ENCODE results near the gene OTOL1.
"Not testable (repeated sequence)": the region's sequence is repeated elsewhere in the genome, so short reads cannot be mapped to it uniquely, and the experiment has no call there.

The OTOL1 gene

DNA sequence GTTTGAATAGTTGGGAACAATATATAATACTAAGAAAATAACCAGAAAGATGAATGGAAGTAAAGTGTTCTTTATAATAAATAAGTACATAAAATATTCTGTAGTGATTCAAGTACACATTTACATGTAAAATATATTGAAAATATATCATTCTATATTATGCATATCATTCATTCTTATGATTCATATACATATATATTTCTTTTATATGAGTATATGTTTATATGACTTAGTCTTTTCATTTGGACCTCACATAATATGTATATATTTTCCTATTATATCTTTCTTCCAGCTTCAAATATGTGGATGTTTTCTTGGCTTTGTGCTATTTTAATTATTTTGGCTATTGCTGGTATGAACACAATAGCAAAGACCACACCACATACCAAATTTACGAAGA, at the start of gene OTOL1:
OTOL1 (plus strand) TSS at position 301 of the 400 bp plus-strand sequence; CDS start at position 301, 0 bp downstream.
- DNase-seq (ENCODE audit: low read depth in 2 of 3, low spot score in 2 of 3) = no peak

DNA sequence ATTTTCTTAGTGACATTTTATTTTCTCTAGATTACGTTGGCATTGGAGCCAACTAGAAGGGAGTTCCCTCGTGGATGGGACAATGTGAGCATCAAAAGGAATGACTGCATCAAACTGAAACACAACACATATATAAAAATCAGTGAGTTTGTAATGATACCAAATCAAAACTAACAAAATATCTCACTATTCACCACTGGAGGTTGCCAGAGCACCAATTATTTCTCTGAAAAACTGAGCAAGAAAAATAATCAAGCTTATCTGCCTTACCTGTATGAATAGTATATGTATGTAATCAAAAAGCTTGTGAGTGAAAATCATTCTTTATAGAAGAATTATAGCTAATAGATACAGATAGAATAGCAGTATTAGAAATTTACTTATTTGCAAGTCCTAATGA, 46.8 kb upstream of the OTOL1 start:
- no peak for DNase-seq (ENCODE audit: low read depth in 2 of 3, low spot score in 2 of 3)

DNA sequence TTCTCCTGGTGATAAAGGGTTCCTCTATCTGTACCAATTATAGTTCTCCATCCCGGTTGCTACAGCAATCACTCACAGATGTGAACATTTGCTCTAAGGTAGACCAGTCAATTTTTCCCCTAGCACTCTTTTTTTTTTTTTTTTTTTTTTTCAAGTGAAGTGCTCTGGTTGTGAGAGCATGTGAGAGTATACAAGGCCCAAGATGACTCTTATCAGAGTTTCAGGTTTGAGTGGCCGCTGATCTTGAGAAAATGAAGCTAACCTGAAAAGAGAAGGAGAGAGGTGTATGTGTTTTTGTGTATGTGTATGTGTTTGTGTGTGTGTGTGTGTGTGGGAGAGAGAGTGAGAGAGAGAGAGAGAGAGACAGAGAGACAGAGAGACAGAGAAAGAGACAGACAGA, 44.4 kb upstream of the OTOL1 start:
- no peak for DNase-seq (ENCODE audit: low read depth in 2 of 3, low spot score in 2 of 3)

DNA sequence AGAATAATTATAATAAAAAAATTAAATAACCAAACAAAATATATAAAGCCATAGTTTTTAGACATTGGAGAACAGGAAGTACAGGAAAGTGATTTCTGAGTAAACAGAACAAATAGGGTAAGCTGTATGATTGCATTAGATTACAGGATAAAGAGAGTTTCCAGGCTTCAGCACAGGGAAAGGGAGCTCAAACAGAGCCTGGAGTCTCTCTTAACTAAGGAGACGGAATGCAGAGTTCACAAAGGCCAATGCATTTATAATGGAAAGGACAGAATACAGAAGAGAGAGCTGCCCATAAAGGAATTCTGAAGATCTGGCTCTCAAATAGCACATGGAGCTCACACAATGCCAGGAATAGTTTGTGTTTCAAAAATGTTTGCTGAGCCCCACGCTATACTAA, 42.0 kb upstream of the OTOL1 start:
- DNase-seq (ENCODE audit: low read depth in 2 of 3, low spot score in 2 of 3) = no peak

DNA sequence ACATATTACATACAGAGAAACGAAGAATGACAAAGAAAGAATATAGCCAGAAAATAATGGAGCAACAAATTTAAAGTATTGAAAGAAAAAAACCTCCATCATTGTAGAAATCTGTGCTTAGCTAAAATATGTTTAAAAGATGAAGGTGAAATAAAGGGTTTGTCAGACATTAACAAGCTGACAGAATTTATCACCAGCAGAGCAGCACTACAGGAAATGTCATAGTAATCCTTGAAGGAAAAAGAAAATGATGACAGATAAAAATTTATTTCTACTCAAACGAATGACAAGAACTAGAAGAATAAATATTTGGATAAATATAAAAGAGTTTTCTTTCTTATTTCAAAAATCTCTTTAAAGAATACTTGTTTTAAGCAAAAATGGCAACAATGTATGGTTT, 40.6 kb upstream of the OTOL1 start:
- no peak for DNase-seq (ENCODE audit: low read depth in 2 of 3, low spot score in 2 of 3)

DNA sequence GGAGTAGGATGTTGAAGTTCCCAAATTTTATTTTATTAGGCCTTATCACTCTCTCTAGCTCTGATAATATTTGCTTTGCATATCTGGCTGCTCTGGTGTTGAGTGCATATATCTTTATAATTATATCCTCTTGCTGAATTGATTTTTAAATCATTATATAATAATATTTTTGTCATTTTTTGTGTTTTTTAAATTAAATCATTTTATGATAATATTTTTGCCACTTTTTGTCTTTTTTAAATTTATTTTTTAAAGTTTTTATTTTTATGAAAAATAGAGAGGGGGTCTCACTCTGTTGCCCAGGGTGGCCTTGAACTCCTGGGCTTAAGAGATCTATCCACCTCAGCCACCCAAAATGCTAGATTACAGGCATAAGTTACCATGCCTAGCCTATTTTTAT, 34.5 kb upstream of the OTOL1 start:
- DNase-seq (ENCODE audit: low read depth in 2 of 3, low spot score in 2 of 3) = no peak

DNA sequence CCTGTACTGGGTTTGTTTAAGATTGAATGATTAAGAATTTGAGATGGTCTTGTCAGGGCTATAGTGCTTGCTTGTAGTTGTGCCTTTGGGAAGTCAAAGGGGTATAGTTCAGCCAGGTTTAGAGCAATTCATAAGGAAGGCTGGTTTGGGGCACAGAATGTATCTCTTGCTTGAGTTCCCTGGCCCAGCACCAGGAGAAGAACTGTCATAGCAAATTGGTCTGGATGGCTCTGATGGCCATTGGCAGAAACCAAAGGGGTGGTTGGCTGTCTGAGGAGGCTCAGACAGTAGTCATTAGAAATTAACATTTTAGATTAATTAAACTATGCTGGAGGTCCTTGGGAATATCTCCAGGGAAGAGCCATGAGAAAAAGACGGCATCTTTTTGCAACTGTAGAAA, 25.4 kb upstream of the OTOL1 start:
- no peak for DNase-seq (ENCODE audit: low read depth in 2 of 3, low spot score in 2 of 3)

DNA sequence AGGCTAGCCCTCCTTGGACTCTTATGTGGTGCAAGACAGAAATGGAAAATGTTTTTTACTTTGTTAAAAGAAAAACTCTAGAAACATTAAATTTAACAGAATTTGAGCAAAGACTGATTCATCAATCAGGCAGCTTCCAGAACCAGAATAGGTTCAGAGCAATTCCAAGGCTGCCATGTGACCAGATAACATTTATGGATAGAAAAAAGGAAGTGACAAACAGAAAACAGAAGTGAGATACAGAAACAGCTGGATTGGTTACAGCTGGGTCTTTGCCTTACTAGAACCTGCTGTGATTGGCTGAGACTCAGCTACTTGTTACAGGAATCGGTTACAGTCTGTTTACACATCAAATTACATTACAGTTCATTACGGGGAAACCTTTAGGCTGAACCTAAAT, 22.5 kb upstream of the OTOL1 start:
- no peak for DNase-seq (ENCODE audit: low read depth in 2 of 3, low spot score in 2 of 3)

DNA sequence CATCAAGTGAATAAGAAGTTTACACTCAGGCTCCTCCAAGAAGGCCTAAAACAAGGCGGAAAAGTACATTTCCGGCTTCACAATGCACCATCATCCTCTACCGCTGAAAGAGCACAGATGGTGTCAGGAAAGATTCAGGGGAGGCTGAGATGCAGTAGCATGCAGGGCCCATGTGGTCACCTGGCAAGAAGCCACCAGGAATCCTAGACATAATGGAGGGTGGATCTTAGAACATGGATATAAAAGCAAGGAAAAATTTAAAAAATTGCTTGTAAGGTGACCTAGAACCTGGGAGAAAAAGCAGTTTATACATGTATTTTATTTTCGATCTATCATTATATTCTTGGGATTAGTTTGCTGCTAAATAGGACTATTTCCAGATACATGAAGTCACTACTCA, 21.9 kb upstream of the OTOL1 start:
- no peak for DNase-seq (ENCODE audit: low read depth in 2 of 3, low spot score in 2 of 3)

DNA sequence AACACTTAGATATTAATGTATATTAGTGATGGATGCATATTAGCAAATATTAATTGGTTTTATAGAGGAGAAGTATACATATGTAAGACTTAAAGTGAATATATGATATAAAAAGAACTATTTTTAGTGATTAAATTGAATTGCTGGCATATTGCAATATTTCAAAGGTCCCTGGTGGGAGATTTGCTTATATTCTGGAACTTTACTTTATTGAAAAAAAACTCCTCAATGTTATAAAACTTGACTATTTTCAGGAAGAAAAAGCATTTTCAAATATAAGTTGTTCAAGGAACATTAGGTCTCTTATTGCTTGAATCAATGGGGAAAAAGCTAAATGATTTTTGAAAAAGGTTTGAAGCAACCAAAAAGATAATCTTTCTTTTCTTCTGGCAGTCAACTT, 21.4 kb upstream of the OTOL1 start:
- no peak for DNase-seq (ENCODE audit: low read depth in 2 of 3, low spot score in 2 of 3)

DNA sequence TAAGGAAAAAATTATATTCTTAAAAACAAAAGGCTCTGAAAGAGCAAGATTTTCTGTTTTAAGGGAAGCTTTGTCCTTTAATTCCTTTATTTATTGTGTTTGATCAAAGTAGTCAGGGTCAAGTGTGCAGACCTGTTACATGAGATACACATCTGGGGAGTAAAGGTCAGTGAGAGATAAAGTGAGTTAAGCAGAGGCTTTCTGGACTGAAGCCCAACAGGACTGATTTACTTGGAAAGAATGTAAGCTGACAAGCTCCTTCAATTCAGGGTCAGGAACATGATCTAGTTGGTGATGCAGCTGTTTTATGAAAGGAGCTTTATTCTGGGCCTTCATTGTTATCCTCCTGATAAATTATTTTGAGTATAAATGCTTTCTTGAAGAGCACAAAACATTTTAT, 20.7 kb upstream of the OTOL1 start:
- no peak for DNase-seq (ENCODE audit: low read depth in 2 of 3, low spot score in 2 of 3)

DNA sequence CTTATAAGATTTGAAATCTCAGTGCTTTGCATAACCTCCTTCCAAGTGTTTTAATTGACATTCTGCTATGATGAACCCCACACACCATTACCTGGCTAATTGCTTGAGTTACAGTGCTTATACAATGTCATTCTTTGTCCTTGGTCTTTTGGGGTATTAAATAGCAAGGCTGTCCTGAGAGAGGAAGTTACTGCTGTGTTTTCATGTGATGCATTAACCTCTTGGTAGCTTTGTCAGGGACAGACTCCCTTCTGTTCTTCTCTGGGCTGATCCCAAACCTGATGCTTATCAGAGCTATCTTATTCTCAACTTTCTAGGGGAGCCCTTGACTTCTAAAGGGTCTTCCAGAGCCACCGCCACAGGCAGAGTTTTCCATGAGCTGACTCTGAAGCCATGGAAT, 12.4 kb upstream of the OTOL1 start:
- no peak for DNase-seq (ENCODE audit: low read depth in 2 of 3, low spot score in 2 of 3)

DNA sequence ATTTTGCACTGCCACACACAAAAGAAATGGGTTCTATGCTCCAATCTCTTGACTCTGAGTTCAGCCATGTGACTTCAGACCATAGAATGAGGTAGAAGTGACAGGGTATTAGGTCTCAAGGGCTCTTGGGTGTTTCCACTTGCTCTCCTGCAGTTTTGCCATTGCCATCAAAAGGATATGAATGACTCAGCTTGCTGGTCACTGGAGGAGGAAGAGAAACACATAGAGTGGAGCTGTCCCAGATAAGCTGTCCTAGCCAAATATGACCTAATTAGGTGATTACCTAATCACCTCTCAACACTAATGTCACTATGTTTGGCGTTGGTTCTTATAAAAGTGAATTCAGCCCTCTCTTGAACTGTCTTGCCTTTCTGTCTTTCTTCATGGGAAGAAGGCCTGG, 8.3 kb upstream of the OTOL1 start:
- not testable (repeated sequence) for DNase-seq (ENCODE audit: low read depth in 2 of 3, low spot score in 2 of 3)

DNA sequence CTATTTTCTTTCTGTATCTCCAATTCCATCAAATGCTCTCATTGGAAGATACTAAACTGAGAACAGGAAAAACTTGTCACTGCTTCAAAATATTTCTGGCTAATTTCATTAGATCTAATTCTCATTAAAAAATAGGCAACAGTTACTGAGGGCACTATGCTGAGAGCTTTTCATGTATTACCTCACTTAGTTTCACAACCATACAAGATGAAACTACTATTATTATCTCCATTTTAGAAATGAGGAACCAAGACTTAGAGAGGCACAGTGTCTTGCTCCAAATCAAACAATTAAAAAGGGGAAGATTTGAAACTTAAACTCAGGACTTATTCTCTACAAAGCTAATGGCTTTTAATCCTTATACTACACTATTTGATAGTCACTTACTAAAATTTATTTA, 7.2 kb upstream of the OTOL1 start:
- no peak for DNase-seq (ENCODE audit: low read depth in 2 of 3, low spot score in 2 of 3)

DNA sequence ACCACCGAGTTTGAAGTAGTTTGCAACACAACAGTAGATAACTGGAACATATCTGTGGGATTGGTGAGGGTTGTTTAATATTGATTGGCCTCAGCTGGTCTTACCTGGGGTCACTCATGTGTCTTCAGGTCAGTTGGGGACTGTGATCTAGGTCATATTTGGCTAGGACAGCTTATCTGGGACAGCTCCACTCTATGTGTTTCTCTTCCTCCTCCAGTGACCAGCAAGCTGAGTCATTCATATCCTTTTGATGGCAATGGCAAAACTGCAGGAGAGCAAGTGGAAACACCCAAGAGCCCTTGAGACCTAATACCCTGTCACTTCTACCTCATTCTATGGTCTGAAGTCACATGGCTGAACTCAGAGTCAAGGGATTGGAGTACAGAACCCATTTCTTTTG, 5.8 kb upstream of the OTOL1 start:
- not testable (repeated sequence) for DNase-seq (ENCODE audit: low read depth in 2 of 3, low spot score in 2 of 3)

DNA sequence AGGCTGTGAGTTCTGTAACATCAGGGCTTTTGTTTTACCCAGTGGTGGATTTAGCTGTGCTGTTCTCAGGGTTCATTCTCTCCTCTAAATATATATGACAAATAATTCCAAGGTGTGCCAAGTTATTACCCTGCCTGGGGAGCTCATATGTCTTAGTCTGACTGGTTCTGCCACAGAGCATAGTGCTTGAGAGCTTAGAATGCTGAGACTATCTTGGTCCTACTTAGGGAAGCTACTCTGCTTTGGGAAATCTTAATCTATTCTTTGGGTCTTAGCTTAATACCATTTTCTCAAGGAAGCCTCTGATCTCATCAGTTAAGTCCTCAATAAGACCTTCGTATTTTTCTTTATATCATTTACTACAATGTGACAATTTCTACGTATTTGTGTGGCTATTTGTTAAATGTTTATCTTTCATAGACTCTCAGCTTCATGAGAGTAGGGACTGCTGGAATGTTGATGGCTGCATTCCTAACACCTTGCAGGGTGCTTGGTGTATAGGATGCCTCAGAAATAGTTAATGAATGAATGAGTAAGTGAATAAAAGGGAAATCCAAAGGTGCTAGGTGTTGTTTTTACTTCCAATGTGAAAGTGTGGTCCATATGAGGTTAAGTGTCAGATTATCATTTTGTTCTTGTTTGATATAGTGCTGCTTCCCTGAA, 1.8 kb downstream of the OTOL1 start:
- no peak for DNase-seq (ENCODE audit: low read depth in 2 of 3, low spot score in 2 of 3)

DNA sequence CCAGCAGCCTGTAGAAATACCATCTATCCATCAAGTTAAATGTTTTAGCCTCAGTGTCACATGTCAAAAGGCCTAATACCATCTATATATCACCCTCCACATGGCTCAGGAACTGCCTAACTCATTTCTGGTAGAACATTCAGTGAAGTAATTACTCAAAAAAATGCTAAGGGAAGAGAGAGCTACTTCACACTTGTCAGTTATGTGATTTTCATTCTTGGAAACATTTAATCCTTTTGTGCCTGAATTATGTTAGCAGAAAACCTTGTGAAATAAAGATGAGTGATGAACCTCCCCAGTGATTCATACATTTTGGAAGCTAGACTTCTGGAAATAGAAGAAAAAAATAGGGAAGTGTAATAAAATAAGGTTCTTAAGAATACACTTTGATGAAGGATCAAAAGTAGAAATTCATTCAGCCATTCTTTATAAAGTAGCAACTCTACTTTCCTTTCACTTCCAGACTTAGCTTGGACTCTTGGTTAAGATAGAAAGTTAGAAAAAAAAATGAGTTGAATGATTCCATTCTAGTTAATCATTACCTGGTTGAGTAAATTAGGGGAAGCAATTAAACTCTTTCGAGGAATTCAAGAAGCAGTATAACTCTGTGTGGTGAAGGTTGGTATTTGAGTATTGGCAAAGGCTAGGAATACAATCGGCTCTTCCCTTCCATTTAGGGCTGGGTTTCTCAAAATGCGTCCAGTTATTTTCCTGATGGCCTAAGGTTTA, 3.6 kb downstream of the OTOL1 start:
- DNase-seq (ENCODE audit: low read depth in 2 of 3, low spot score in 2 of 3) = no peak

DNA sequence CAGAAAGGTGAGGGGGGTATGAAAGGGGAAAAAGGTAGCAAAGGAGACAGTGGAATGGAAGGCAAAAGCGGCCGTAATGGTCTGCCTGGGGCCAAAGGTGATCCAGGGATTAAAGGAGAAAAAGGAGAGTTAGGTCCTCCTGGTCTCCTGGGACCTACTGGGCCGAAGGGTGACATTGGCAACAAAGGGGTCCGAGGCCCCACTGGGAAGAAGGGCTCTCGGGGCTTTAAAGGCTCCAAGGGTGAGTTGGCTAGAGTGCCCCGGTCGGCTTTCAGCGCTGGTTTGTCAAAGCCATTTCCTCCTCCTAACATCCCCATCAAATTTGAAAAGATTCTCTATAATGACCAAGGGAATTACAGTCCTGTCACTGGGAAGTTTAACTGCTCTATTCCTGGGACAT, 6.7 kb downstream of the OTOL1 start:
- no peak for DNase-seq (ENCODE audit: low read depth in 2 of 3, low spot score in 2 of 3)

DNA sequence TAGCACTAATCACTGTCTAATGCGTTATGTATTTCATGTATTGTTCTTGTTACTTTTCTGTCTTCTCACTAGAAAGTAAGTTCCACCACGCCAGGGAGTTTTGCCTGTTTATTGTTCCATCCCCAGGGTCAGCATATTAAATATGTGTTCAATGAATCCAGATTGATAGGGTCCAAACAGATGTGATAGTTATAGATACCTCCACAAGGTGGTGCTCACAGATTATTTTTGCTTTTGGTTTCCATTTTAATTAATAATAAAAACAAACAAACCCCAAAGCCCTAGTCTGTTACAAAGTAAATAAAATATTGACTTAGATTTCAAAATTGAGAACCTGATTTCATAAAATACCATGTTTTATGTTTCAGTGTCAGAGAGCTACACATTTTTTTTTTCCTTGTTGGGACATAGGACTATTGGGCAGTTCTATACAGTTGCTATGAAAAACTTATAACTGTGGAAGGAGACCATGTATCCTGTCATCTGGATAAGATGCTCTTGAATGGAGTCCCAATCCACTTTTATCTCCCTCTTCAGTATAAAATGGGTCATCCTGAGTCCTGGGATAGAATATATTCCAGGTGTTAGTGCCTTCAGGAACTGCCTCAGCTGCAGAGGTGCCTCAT, 12.4 kb downstream of the OTOL1 start:
- DNase-seq (ENCODE audit: low read depth in 2 of 3, low spot score in 2 of 3) = no peak

DNA sequence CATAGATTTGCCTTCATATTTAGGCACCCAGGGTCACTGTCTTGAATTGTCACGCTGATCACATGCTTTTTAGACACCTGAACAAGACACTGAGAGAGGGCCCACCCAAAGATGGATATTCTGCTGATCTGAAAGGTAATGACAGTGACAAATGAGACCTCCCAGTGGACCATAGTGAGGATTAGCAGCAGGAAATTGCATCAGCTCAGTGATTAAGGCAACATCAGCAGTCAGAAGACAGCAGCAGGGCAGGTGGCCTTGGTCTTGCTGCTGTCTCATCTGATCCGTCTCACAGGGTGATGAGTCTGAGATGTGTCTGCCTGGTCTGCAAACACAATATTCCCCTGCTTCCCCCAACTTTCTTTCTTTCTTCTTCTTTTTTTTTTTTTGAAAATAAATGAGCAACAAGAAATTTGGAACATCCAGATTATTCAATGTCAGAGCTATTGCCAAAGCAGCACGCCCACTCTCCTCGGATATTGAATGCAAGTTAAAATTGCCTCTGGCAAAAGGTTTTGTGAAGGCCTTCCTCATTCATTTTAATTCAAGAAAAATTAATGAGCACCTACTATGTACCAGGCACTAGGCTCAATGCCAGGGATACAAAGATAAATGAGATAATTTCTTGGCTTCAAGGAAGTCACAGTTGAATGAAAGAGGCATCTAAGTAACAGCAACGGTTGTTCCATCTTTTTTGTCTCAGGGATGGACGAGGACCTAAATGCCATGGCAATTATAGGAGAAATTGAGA, 14.1 kb downstream of the OTOL1 start:
- no peak for DNase-seq (ENCODE audit: low read depth in 2 of 3, low spot score in 2 of 3)

DNA sequence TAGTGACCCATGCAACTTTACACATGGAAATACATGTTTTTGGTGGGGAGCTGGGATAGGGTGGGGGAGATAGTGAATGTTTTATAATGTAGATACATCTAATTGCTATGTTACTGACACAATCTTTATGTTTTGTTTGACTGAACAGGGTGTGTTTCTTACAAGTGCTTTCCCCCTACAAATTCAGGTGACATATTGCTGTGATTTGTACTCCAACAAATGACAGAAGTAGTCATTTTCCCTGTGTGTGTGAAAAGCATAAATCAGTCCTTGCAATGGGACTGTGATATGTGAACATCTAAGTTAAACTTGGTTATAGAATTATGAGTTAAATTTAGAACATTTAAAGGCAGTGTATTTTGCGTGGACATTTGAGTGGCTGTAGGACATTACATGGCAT, 27.3 kb downstream of the OTOL1 start:
- no peak for DNase-seq (ENCODE audit: low read depth in 2 of 3, low spot score in 2 of 3)

DNA sequence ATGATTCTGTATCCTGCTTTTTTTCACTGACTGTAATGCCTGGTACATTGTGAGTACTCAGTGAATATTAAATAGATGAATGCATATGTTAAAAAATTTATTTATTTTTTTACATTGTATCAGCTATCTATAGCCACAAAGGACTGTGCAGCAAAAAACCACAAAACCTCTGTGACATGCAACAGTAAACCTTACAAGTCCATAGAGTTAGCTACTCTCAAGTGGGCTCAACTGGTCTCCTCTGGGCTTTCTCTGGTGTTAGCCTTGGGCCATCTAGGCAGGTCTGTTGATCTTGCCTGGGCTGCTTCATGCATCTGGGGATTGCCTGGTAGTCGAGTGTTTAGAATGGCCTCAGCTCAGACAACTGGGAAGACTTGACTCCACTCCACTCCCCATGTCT, 35.3 kb downstream of the OTOL1 start:
- DNase-seq (ENCODE audit: low read depth in 2 of 3, low spot score in 2 of 3) = no peak
